HFFc6 (cell line): Measurements from ENCODE around the gene SELENOP. TPM values are rescaled to one million over a fixed set of nuclear protein-coding genes. Genes with fewer than 3 reads are reported as not detected.

Experiments used
- DNase-seq: peaks from one replicate; pipeline ENCODE4 v3.0.0-alpha.2; 2018
- H3K27ac Mint-ChIP-seq: 2 replicates; pipeline ENCODE4 v1.8.0; 2020; ENCODE audit warnings: mild to moderate bottlenecking, mixed read lengths
- H3K27me3 Mint-ChIP-seq: 2 replicates; pipeline ENCODE4 v1.8.0; 2021; ENCODE audit warnings: mild to moderate bottlenecking, moderate library complexity, mixed read lengths; ENCODE audit not compliant: insufficient read depth
- H3K36me3 Mint-ChIP-seq: 2 replicates; pipeline ENCODE4 v1.8.0; 2021; ENCODE audit warnings: low read depth, mixed read lengths
- H3K4me1 Mint-ChIP-seq: 2 replicates; pipeline ENCODE4 v1.8.0; 2020; ENCODE audit warnings: low read depth, mixed read lengths
- H3K4me3 Mint-ChIP-seq: 2 replicates; pipeline ENCODE4 v1.8.0; 2020; ENCODE audit warnings: mild to moderate bottlenecking, moderate library complexity, mixed read lengths
- H3K9me3 Mint-ChIP-seq: 2 replicates; pipeline ENCODE4 v1.8.0; 2020; ENCODE audit warnings: mild to moderate bottlenecking, mixed read lengths
- total RNA-seq, 6 experiments: library from RNA; stranded (reverse); fragmentation: NEBNext Ultra II Directional; extraction: Animal tissue kit (Norgen Biotek cat#: 25700); gene quantifications; 2 replicates in 1 of 6; 3 replicates in 5 of 6; pipeline ENCODE4 v1.2.3, GENCODE V29; 2021
- TF ChIP-seq, protein P1 (sequence below): fragments of 200-600 bp; sonication (generic); IDR thresholded peaks from 2 replicates; pipeline ENCODE4 v1.5.0; 2021; ENCODE audit warnings: antibody characterized with exemption, mild to moderate bottlenecking

The SELENOP gene
- total RNA-seq, 6 experiments from 2014 or later = 0.33 to 0.63 (median 0.47) TPM; not detected in 2

DNA sequence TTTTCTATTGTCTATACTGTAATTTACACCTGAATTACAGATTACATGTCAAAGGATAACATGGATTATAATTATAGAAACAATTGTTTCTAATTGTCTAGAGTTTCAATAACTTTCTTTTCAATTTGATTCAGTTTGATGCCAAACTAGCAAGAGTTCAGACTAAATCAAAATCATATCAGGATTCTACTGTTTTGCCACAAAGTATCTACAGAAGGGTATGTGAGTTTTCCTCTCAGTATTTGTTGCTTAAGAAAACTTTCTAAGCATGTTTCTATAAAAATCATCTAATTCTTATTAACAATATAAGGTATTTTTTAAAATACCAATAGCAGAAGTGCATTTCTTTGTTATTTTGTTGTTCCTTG, 12.5 kb downstream of the SELENOP start:
- Mint-ChIP-seq H3K36me3 (no peaks in the 10 kb centered on the region; the same call in 1 of the 2 replicates), H3K27me3 (peaks cover 4% of the 10 kb centered on the region; the same call in 1 of the 2 replicates), H3K4me1 (no peaks in the 10 kb centered on the region), H3K27ac (no peak overlapping the region), H3K4me3 (no peak overlapping the region), H3K9me3 (no peaks in the 10 kb centered on the region)
- DNase-seq = no peak
- TF ChIP-seq, protein P1, sequence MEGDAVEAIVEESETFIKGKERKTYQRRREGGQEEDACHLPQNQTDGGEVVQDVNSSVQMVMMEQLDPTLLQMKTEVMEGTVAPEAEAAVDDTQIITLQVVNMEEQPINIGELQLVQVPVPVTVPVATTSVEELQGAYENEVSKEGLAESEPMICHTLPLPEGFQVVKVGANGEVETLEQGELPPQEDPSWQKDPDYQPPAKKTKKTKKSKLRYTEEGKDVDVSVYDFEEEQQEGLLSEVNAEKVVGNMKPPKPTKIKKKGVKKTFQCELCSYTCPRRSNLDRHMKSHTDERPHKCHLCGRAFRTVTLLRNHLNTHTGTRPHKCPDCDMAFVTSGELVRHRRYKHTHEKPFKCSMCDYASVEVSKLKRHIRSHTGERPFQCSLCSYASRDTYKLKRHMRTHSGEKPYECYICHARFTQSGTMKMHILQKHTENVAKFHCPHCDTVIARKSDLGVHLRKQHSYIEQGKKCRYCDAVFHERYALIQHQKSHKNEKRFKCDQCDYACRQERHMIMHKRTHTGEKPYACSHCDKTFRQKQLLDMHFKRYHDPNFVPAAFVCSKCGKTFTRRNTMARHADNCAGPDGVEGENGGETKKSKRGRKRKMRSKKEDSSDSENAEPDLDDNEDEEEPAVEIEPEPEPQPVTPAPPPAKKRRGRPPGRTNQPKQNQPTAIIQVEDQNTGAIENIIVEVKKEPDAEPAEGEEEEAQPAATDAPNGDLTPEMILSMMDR = no peak

DNA sequence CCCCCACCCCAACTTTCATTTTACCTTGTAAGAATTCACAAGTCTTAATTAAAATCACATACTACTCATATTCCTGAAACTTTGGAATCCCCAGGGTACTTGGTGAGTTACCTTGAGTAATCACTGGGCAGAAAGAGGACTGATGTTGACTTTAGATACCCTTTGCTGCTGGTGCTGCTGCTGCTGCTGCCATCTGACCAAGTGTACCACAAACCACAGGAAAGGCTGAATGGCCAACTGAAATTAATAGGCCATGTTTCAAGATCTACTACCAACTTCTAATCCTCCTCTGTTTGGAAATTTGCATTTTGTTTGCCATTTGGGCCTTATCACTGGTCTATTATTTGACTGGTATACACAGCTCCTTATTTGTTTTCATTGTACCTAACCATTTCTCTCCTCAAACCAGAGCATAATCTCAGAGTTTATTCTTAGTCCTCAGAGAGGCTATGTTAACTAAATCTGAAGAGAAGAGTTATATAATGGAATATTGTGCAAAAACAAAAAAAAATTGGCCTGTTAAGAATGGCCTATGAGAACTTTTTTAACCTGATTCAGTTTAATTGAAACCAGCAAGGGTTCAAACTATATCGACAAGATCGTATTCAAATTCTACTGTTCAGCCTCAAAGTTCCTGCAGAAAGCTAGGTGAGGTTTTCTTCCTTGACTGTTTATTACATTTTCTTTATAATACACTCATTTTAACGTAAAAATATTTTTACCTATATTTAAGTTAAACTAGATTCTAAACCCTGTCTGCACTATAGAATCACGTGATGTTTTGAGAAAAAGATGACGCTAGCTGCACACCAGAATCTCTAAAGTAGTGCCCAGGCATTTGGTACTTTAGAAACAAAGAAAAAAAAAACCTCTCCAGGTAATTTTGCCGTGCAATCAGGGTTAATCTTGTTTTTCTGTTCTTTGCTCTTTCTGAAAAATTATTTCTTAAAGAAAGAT, 13.1 kb downstream of the SELENOP start:
- Mint-ChIP-seq H3K27ac (no peak overlapping the region), H3K36me3 (no peaks in the 10 kb centered on the region; the same call in 1 of the 2 replicates), H3K4me1 (no peaks in the 10 kb centered on the region), H3K4me3 (no peak overlapping the region), H3K27me3 (peaks cover 4% of the 10 kb centered on the region; the same call in 1 of the 2 replicates), H3K9me3 (no peaks in the 10 kb centered on the region)
- TF ChIP-seq, protein P1 = no peak
- DNase-seq = no peak

DNA sequence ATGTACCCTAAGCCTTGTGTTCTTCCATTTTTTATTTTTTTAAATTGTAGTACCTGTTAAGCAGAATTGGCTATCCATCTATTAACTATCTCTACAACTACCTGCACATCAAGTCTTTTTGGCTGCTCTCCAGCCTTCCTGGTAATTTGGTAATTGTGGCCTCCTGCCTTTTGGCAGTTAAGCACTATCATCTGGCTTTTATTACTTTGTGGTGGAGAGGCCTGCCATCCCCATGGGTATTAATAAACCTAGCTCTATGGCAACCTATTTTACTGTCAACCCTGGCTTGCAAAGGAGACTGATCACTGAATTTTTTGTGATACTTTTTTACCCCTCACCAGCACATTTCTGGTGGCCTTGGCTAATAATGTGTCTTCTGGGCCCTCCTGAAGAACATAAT, 20.5 kb downstream of the SELENOP start:
- no peak for DNase-seq
- Mint-ChIP-seq H3K9me3 (peaks cover 18% of the 10 kb centered on the region), H3K27ac (no peak overlapping the region), H3K27me3 (no peaks in the 10 kb centered on the region; the same call in 1 of the 2 replicates), H3K36me3 (peaks cover 14% of the 10 kb centered on the region; the same call in 1 of the 2 replicates), H3K4me3 (no peak overlapping the region), H3K4me1 (no peaks in the 10 kb centered on the region)
- TF ChIP-seq, protein P1 = no peak

DNA sequence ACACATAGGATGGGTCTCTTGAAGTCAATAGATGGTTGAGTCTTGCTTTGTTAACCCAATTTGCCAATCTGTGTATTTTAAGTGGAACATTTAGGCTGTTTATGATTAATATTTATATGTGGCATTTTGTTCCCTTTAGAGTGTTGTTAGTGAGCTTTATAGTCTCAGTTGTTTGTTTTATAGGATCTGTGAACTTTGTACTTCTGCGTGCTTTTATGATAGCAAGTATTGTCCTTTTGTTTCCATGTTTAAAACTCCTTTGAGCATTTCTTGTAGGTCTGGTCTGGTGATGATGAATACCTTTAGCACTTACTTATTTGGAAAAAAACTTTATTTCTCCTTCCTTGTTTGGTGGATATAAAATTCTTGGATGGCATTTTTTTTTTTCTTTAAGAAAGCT, 23.8 kb downstream of the SELENOP start:
- peaks cover 10% of the 10 kb centered on the region; the same call in 1 of the 2 replicates for H3K4me1 Mint-ChIP-seq
- no peak overlapping the region for H3K27ac Mint-ChIP-seq
- no peaks in the 10 kb centered on the region; the same call in 1 of the 2 replicates for H3K27me3 Mint-ChIP-seq
- no peak for DNase-seq
- H3K36me3 Mint-ChIP-seq = peaks cover 14% of the 10 kb centered on the region; the same call in 1 of the 2 replicates
- TF ChIP-seq, protein P1 = no peak
- no peak overlapping the region for H3K4me3 Mint-ChIP-seq
- H3K9me3 Mint-ChIP-seq = peaks cover 20% of the 10 kb centered on the region

DNA sequence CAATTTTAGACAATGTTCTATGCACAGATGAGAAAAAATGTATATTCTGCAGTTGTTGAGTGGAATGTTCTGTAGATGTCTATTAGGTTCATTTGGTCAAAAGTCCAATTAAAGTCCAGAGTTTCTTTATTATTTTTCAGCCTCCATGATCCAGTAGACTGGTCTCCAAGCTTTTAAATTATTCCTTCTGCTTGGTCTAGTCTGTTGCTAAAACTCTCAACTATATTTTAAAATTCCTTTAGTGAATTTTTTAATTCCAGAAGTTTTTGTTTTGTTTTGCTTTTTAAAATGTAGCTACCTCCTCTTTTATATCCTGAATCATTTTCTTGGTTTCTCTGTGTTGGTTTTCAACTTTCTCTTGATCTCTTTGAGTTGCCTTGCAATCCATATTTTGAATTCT, 24.6 kb downstream of the SELENOP start:
- no peak overlapping the region for H3K27ac Mint-ChIP-seq
- DNase-seq = no peak
- peaks cover 14% of the 10 kb centered on the region; the same call in 1 of the 2 replicates for H3K36me3 Mint-ChIP-seq
- TF ChIP-seq, protein P1 = no peak
- H3K4me1 Mint-ChIP-seq = peaks cover 10% of the 10 kb centered on the region; the same call in 1 of the 2 replicates
- H3K4me3 Mint-ChIP-seq = no peak overlapping the region
- no peaks in the 10 kb centered on the region; the same call in 1 of the 2 replicates for H3K27me3 Mint-ChIP-seq
- H3K9me3 Mint-ChIP-seq = peaks cover 20% of the 10 kb centered on the region
